ENCODE results near the gene DHX34. TPM values are rescaled to one million over a fixed set of nuclear protein-coding genes. Genes with fewer than 3 reads are reported as not detected.

The DHX34 gene
- total and polyA plus RNA-seq, 9 of the 15 experiments (the other 6 are each of a cell fraction or from before 2014, with no cell fraction given) = 0.36 to 42.0 (median 15.0) TPM

GRCh38 chr19:47405854-47406417 is 56.8 kb downstream of the DHX34 start:
- Histone ChIP-seq H3K79me2 (ENCODE audit: control insufficient read depth, insufficient read depth, low read length) (no peaks in the 10 kb centered on the region), H3K27ac (ENCODE audit: extremely low read depth, low read depth, low read length) (no peak overlapping the region), H3K4me2 (ENCODE audit: insufficient read depth, low read length) (no peak overlapping the region), H3K9me3 (replicated peaks; ENCODE audit: control insufficient read depth, insufficient read depth, low read depth, low read length) (no peaks in the 10 kb centered on the region), H3K4me3 (no peak overlapping the region), H3K9ac (ENCODE audit: insufficient read depth in 1 of 2, low read depth in 2 of 2, low read length in 2 of 2) (no peak overlapping the region), H3K9me1 (ENCODE audit: control insufficient read depth, insufficient read depth, low read length) (peaks cover 4% of the 10 kb centered on the region), H2AFZ (ENCODE audit: low read depth, low read length) (no peak overlapping the region), H4K20me1 (replicated peaks; ENCODE audit: control insufficient read depth, insufficient read depth, low read length) (peaks cover 7% of the 10 kb centered on the region), H3K4me1 (replicated peaks in 1 of 2; ENCODE audit: control insufficient read depth in 2 of 2, insufficient read depth in 2 of 2, low read length in 2 of 2) (peaks cover 0 to 10% of the 10 kb centered on the region in 2 experiments; a peak in 2 of 5 replicates), H3K36me3 (ENCODE audit: control insufficient read depth, insufficient read depth, low read length) (no peaks in the 10 kb centered on the region), H3K27me3 (ENCODE audit: control insufficient read depth in 2 of 2, insufficient read depth in 2 of 2, low read length in 2 of 2) (peaks cover 26 to 66% of the 10 kb centered on the region in 2 experiments; a peak in 4 of 5 replicates)
- ATAC-seq (no peak), FAIRE-seq (no peak), DNase-seq (ENCODE audit: extremely low read depth in 1 of 4, low spot score in 3 of 4) (no peak)
- no TSS peak for BruUV-seq (replicated peaks)
- peak; percentile 43; the same call in 1 of the 2 replicates for TF ChIP-seq EHMT2 (IDR thresholded peaks at IDR 0.05)
- TF ChIP-seq ELF4 (CRISPR knock-in tag; IDR thresholded peaks at IDR 0.05) = 0 out of 2 replicates have a peak, but pooled peaks have one; percentile 10
- 0 out of 2 replicates have a peak, but pooled peaks have one; percentile 21 for TF ChIP-seq CEBPB (tag; IDR thresholded peaks at IDR 0.05)
- TF ChIP-seq EGR1 (conservative IDR thresholded peaks at IDR 0.05) = peak; percentile 72
- no peak for TF ChIP-seq FOXK1 (CRISPR knock-in tag; IDR thresholded peaks at IDR 0.05; ENCODE audit: borderline replicate concordance)
- in situ Hi-C loops (cut with MboI) (no loop called here), intact Hi-C loops (cut with micrococcal nuclease) (no loop called here)
- ChIA-PET POLR2A (no interaction called here), CTCF (ENCODE audit: low intra/inter-chr PET ratio) (no interaction called here)
- WGBS (ENCODE audit: insufficient coverage, low coverage, missing lambda C conversion rate) = 2% methylated on average over 5 of the region's 5 CpGs
